Left lung (tissue), 10 donors: ENCODE results near the gene WNT3A. TPM values are rescaled to one million over a fixed set of nuclear protein-coding genes. Genes with fewer than 3 reads are reported as not detected.

Experiments
- ATAC-seq: fragments of 200-7000 bp; cut with Tn5 transposase; one replicate; pipeline ENCODE4 v1.9.1; 2020; ENCODE audit warnings: moderate library complexity
- DNase-seq, 4 donors: peaks; one replicate each; pipeline ENCODE4 v3.0.0-alpha.2; 2013 to 2020
- H3K27ac ChIP-seq, 2 donors: fragments of 200-600 bp; sonication (generic) in 1 of 2; one replicate each; pipeline versions ENCODE4 v1.5.0 to v1.8.0; 2020 to 2021
- H3K27me3 ChIP-seq, 2 donors: fragments of 200-600 bp; sonication (generic) in 1 of 2; one replicate each; pipeline versions ENCODE4 v1.5.0 to v1.8.0; 2020 to 2021
- H3K36me3 ChIP-seq, 2 donors: fragments of 200-600 bp; sonication (generic) in 1 of 2; one replicate each; pipeline versions ENCODE4 v1.5.0 to v1.8.0; 2020 to 2021
- H3K4me1 ChIP-seq, 2 donors: fragments of 200-600 bp; one replicate each; pipeline ENCODE4 v1.8.0; 2021
- H3K4me3 ChIP-seq, 2 donors: fragments of 200-600 bp; sonication (generic) in 1 of 2; one replicate each; pipeline versions ENCODE4 v1.5.0 to v1.8.0; 2020 to 2021; ENCODE audit warnings: mild to moderate bottlenecking in 1 of 2
- H3K9me3 ChIP-seq, 2 donors: fragments of 200-600 bp; sonication (generic) in 1 of 2; one replicate each; pipeline versions ENCODE4 v1.5.0 to v1.8.0; 2020 to 2021
- intact Hi-C, 2 donors: fragments of 100-400 bp; cut with DNase I; formaldehyde crosslinking; loops; one replicate each; pipeline versions ENCODE4 v1.11.2 to v1.14.2; 2022
- polyA plus RNA-seq, 6 donors: library from polyadenylated mRNA; unstranded; fragments of 120-200 nt; gene quantifications; one replicate each; pipeline ENCODE4 v1.2.1, GENCODE V29; 2013; ENCODE audit not compliant: insufficient read length in 6 of 6
- total RNA-seq, 2 donors: library from RNA; stranded (reverse); fragmentation: NEBNext Ultra II Directional; extraction: Animal tissue kit (Norgen Biotek cat#: 25700); gene quantifications; one replicate each; pipeline ENCODE4 v1.2.1, GENCODE V29; 2021
- TF ChIP-seq, protein P1 (sequence below), 2 donors: fragments of 200-600 bp; sonication (generic) in 1 of 2; IDR thresholded peaks; one replicate each; pipeline versions ENCODE4 v1.5.0 to v1.8.0; 2021; ENCODE audit warnings: antibody characterized with exemption in 2 of 2
- donor health status: DM: no; HTN: yes; CAD: no.
- donor health status: DM: no; HTN: no; CAD: no.

WNT3A gene
- total and polyA plus RNA-seq, 8 donors: 0.06 to 1.5 (median 0.11) TPM; not detected in 2

DNA sequence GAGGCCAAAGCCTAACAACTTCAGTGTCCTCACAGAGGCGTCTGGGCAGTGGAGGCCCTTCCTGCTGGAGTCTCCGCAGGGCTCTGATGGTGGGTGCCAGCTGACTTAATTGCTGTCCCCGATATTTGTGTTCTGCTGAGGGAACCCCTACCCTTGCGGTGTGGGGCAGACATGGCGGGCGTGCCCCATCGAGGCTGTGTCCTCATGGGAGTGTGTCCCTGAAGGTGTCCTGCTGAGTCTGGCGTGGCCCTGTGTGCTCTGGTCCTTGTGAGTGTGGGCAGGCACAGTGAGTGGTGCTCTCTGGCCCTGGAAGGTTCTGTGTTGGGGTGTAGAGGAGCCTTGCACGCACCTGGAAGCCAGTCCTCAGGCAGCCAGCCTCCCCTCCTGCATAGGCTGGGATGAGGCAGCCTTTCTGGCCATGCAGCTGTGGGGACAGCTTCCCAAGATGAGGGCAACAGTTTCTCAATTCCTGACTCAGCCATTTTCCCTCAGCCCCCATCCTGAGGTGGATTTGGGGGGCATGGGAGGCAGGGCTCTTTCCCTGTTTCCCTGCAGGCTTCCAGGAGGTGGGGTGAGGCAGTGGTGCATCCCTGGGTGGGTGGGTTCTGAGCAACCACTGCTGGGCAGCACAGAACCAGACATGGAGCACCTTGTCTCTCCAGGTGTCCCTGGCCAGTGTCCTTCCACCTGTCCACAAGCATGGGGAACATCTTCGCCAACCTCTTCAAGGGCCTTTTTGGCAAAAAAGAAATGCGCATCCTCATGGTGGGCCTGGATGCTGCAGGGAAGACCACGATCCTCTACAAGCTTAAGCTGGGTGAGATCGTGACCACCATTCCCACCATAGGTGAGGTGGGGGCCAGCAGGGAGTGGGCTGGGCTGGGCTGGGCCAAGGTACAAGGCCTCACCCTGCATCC, 89.9 kb downstream of the WNT3A start:
- TF ChIP-seq, protein P1, sequence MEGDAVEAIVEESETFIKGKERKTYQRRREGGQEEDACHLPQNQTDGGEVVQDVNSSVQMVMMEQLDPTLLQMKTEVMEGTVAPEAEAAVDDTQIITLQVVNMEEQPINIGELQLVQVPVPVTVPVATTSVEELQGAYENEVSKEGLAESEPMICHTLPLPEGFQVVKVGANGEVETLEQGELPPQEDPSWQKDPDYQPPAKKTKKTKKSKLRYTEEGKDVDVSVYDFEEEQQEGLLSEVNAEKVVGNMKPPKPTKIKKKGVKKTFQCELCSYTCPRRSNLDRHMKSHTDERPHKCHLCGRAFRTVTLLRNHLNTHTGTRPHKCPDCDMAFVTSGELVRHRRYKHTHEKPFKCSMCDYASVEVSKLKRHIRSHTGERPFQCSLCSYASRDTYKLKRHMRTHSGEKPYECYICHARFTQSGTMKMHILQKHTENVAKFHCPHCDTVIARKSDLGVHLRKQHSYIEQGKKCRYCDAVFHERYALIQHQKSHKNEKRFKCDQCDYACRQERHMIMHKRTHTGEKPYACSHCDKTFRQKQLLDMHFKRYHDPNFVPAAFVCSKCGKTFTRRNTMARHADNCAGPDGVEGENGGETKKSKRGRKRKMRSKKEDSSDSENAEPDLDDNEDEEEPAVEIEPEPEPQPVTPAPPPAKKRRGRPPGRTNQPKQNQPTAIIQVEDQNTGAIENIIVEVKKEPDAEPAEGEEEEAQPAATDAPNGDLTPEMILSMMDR (IDR thresholded peaks at IDR 0.05): no peak
- Histone ChIP-seq H3K4me3 (no peak overlapping the region), H3K4me1 (peaks cover 11 to 79% of the 10 kb centered on the region in 2 donors), H3K36me3 (peaks cover 2 to 72% of the 10 kb centered on the region in 2 donors), H3K27ac (no peak overlapping the region), H3K27me3 (no peaks in the 10 kb centered on the region), H3K9me3 (peaks cover 0 to 8% of the 10 kb centered on the region in 2 donors)
- DNase-seq (peak in 1 of 4 donors; percentile 22), ATAC-seq (no peak)
- intact Hi-C loops: no loop called here

DNA sequence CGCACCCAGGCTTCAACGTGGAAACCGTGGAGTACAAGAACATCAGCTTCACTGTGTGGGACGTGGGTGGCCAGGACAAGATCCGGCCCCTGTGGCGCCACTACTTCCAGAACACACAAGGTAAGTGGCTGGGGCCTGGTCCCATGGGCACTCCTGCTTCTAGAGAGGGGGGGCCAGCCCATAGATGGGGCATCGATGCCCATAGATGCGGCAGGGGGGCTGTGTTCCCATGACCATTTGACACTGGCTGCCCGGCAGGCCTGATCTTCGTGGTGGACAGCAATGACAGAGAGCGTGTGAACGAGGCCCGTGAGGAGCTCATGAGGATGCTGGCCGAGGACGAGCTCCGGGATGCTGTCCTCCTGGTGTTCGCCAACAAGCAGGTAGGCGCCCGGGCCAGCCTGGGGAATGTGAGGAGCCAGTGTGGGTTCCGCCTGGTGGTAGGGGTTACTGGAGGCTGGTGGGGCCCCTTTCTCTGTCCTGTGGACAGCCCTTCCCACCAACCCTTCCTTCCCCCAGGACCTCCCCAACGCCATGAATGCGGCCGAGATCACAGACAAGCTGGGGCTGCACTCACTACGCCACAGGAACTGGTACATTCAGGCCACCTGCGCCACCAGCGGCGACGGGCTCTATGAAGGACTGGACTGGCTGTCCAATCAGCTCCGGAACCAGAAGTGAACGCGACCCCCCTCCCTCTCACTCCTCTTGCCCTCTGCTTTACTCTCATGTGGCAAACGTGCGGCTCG, 90.7 kb downstream of the WNT3A start:
- H3K4me3 ChIP-seq: no peak overlapping the region
- intact Hi-C loops: no loop called here
- H3K36me3 ChIP-seq: peaks cover 2 to 72% of the 10 kb centered on the region in 2 donors
- peaks cover 16 to 79% of the 10 kb centered on the region in 2 donors for H3K4me1 ChIP-seq
- H3K9me3 ChIP-seq: peaks cover 0 to 8% of the 10 kb centered on the region in 2 donors
- H3K27me3 ChIP-seq: no peaks in the 10 kb centered on the region
- H3K27ac ChIP-seq: no peak overlapping the region
- no peak for ATAC-seq
- TF ChIP-seq, protein P1 (IDR thresholded peaks at IDR 0.05): no peak
- DNase-seq: peak in 1 of 4 donors; percentile 79

DNA sequence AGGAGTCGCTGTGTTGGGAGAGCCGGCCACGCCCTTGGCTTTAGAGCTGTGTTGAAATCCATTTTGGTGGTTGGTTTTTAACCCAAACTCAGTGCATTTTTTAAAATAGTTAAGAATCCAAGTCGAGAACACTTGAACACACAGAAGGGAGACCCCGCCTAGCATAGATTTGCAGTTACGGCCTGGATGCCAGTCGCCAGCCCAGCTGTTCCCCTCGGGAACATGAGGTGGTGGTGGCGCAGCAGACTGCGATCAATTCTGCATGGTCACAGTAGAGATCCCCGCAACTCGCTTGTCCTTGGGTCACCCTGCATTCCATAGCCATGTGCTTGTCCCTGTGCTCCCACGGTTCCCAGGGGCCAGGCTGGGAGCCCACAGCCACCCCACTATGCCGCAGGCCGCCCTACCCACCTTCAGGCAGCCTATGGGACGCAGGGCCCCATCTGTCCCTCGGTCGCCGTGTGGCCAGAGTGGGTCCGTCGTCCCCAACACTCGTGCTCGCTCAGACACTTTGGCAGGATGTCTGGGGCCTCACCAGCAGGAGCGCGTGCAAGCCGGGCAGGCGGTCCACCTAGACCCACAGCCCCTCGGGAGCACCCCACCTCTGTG, 91.6 kb downstream of the WNT3A start:
- peaks cover 0 to 8% of the 10 kb centered on the region in 2 donors for H3K9me3 ChIP-seq
- H3K36me3 ChIP-seq: peaks cover 2 to 72% of the 10 kb centered on the region in 2 donors
- ATAC-seq (no peak), DNase-seq (no peak)
- H3K27me3 ChIP-seq: no peaks in the 10 kb centered on the region
- TF ChIP-seq, protein P1 (IDR thresholded peaks at IDR 0.05): no peak
- peaks cover 8 to 73% of the 10 kb centered on the region in 2 donors for H3K4me1 ChIP-seq
- no peak overlapping the region for H3K27ac ChIP-seq
- H3K4me3 ChIP-seq: no peak overlapping the region
- intact Hi-C loops: no loop called here

DNA sequence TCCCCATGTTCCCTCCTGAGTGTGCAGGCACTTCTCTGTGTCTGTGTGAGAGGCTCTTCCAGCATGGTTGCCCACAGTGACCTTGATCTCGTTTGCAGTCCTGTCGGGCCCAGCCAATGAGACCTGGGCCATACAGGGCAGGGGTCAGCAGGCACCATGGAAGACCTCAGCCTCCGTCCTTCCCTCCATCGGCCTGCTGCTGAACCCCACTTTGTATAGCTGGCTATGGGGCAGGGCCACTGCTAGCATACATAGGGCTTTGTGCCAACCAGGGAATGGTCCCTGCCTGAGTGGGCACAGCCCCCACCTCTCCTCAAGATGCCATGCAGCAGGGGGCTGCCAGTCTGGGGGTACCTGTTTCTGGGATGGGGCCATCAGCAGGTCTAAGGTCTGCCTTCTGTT, 92.5 kb downstream of the WNT3A start:
- no peaks in the 10 kb centered on the region for H3K27me3 ChIP-seq
- no peak for ATAC-seq
- no peak for DNase-seq
- intact Hi-C loops: no loop called here
- TF ChIP-seq, protein P1 (IDR thresholded peaks at IDR 0.05): no peak
- H3K4me3 ChIP-seq: no peak overlapping the region
- peaks cover 0 to 6% of the 10 kb centered on the region in 2 donors for H3K9me3 ChIP-seq
- H3K4me1 ChIP-seq: peaks cover 7 to 77% of the 10 kb centered on the region in 2 donors
- peaks cover 2 to 66% of the 10 kb centered on the region in 2 donors for H3K36me3 ChIP-seq
- no peak overlapping the region for H3K27ac ChIP-seq
